ENCODE results near the gene SORD.
"Not testable (repeated sequence)": the region's sequence is repeated elsewhere in the genome, so short reads cannot be mapped to it uniquely, and the experiment has no call there.

SORD gene

GRCh38 chr15:45022871-45023658 is at the start of gene SORD:
Gene SORD, plus strand, starts transcription at chr15:45023195. Its CDS starts 89 bp downstream, at chr15:45023284.
- DNase-seq = peak; percentile 94

- not testable (repeated sequence) for DNase-seq
These were observed 46.8 kb upstream of the SORD start for GRCh38 chr15:44976183-44976582.

- not testable (repeated sequence) for DNase-seq
These were observed 45.2 kb upstream of the SORD start for GRCh38 chr15:44977781-44978180.

- not testable (repeated sequence) for DNase-seq
These were observed 43.2 kb upstream of the SORD start for GRCh38 chr15:44979617-44980339.

- DNase-seq = not testable (repeated sequence)
These were observed 38.9 kb upstream of the SORD start for GRCh38 chr15:44984144-44984543.

GRCh38 chr15:44986346-44987055 is 36.5 kb upstream of the SORD start:
- DNase-seq = not testable (repeated sequence)

- not testable (repeated sequence) for DNase-seq
These were observed 35.3 kb upstream of the SORD start for GRCh38 chr15:44987711-44988110.

- DNase-seq = not testable (repeated sequence)
These were observed 34.7 kb upstream of the SORD start for GRCh38 chr15:44988184-44988869.

GRCh38 chr15:44988870-44989219 is 34.1 kb upstream of the SORD start:
- DNase-seq = not testable (repeated sequence)

- DNase-seq = not testable (repeated sequence)
These were observed 25.4 kb upstream of the SORD start for GRCh38 chr15:44997632-44998031.

GRCh38 chr15:44999105-44999504 is 23.9 kb upstream of the SORD start:
- no peak for DNase-seq

GRCh38 chr15:45001180-45001579 is 21.8 kb upstream of the SORD start:
- not testable (repeated sequence) for DNase-seq

- not testable (repeated sequence) for DNase-seq
These were observed 19.1 kb upstream of the SORD start for GRCh38 chr15:45003731-45004410.

GRCh38 chr15:45004590-45005175 is 18.3 kb upstream of the SORD start:
- not testable (repeated sequence) for DNase-seq

- no peak for DNase-seq
These were observed 13.9 kb upstream of the SORD start for GRCh38 chr15:45009046-45009445.

GRCh38 chr15:45015114-45015513 is 7.9 kb upstream of the SORD start:
- not testable (repeated sequence) for DNase-seq

GRCh38 chr15:45020222-45020900 is 2.6 kb upstream of the SORD start:
- not testable (repeated sequence) for DNase-seq

- not testable (repeated sequence) for DNase-seq
These were observed 2.1 kb upstream of the SORD start for GRCh38 chr15:45020901-45021259.

- DNase-seq = no peak
These were observed 1.6 kb upstream of the SORD start for GRCh38 chr15:45021348-45021747.

- no peak for DNase-seq
These were observed 747 bp downstream of the SORD start for GRCh38 chr15:45023659-45024225.

GRCh38 chr15:45024649-45025048 is 1.7 kb downstream of the SORD start:
- not testable (repeated sequence) for DNase-seq

Measured in right forelimb (tissue), 1 donor.